ENCODE measurements around the gene RPS6KA4.

The RPS6KA4 gene

DNA sequence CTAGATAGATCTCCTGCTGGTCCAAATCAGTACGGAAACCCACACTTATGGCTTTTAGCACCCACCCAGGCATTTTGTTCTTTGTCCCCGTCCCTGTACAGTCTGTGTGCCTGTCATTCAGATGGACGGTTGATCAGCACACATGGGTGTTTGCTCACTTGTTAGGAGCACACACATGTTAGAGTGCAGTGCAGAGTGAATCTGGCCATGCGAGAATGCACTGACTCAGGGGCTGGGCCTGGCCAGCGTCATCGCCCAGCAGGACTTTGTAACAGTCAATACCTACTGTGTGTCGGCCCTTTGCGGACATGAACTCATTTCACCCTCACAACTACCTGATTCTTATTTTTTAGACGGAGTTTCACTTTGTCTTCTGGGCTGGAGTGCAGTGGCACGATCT is 3.4 kb downstream of the RPS6KA4 start:
- in situ Hi-C loops (cut with HindIII; ENCODE audit: low sequenced_read_pairs): no loop called here

DNA sequence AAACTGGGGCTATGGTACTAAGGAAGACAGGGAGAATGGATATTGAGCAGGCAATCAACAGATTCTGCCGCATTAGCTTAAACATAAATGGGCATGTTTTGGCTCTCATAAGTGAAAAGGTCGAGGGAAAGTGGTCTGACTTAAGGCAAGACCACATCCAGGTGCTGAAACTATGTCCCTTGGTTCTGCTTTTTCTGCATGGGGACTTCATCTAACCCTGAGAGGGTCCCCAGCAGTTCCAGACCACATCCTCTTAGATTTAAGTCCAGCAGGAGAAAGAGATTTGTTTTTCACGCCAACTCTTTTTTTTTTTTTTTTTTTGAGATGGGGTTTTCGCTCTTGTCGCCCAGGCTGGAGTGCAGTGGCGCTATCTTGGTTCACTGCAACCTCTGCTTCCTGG is 5.5 kb downstream of the RPS6KA4 start:
- in situ Hi-C loops (cut with HindIII; ENCODE audit: low sequenced_read_pairs): no loop called here

DNA sequence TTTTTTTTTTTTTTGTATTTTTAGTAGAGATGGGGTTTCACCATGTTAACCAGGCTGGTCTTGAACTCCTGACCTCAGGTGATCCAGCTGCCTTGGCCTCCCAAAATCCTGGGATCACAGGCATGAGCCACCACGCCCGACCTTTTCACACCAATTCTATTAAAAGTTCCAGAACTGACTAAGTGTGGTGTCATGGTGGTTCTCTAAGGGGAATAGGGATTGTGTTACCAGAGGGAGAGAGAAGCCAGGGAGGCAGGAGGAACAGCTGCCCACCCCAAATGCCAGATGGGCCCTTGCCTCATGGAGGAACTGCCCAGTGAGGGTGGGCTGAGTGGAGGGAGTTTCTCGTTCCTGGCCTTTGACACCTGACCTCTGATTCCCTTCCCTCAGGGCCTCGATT is 5.9 kb downstream of the RPS6KA4 start:
- in situ Hi-C loops (cut with HindIII; ENCODE audit: low sequenced_read_pairs): loop anchor here (5.0 kb wide), 1 partner anchor 62 kb away; no protein-coding TSS in a partner anchor

DNA sequence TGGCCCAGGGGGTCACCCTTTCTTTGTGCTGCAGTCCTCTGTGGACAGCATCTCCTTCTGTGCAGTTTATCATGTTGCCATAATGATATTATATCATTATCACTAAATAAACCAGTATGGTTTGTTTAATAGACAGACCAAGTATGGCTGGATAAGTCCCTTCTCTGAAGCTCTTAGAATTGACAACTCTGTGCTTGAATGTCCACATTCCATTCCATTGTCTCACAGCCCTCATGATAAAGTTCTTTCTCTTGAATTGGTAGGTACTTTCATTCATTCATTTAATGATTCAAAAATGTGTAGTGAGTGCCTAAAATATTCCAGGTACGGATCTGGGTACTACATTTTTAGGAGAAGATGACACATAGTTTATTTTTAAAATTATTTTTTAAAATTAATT is 7.8 kb downstream of the RPS6KA4 start:
- in situ Hi-C loops (cut with HindIII; ENCODE audit: low sequenced_read_pairs): loop anchor here (5.0 kb wide), 1 partner anchor 61 kb away; no protein-coding TSS in a partner anchor

DNA sequence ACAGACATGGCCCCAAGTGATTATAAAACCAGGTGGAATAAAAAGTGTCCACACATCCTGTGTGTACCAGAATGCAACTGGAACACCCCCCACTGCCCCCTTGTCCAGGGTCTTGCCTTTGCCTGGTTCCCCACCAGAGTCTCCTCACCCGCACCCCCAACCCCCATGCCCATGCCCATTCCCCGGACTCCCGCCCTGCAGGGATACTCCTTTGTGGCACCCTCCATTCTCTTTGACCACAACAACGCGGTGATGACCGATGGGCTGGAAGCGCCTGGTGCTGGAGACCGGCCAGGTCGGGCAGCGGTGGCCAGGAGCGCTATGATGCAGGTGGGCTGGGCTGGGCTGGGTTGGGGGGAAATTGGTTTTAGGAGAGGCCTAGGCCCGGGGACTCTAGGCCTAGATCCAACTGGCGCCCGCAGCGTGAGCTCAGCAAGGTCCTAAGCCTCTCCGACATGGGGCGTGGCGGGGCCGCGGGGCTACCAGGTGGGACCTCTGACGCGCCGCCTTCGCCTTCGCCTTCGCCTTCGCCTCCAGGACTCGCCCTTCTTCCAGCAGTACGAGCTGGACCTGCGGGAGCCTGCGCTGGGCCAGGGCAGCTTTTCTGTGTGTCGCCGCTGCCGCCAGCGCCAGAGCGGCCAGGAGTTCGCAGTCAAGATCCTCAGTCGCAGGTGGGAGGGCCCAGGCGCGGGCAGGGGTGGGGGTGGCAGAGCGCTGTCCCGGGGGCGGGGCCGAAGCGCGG is 9.1 kb downstream of the RPS6KA4 start:
- in situ Hi-C loops (cut with HindIII; ENCODE audit: low sequenced_read_pairs): loop anchor here (5.0 kb wide), 1 partner anchor 59 kb away; no protein-coding TSS in a partner anchor

DNA sequence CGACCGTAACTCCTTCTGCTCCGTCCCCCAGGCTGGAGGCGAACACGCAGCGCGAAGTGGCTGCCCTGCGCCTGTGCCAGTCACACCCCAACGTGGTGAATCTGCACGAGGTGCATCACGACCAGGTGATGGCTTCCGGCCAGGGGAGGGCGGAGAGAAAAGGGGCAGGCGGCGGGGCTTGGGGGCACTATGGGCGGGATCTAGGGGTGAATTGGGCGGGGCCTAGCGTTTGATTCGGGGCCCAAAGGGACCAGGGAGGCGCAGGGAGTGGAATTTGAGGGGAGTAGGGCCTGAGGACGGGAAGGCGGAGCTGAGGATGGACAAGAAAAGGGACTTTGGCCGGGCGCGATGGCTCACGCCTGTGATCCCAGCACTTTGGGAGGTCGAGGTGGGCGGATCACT is 9.7 kb downstream of the RPS6KA4 start:
- in situ Hi-C loops (cut with HindIII; ENCODE audit: low sequenced_read_pairs): loop anchor here (5.0 kb wide), 1 partner anchor 59 kb away; no protein-coding TSS in a partner anchor

DNA sequence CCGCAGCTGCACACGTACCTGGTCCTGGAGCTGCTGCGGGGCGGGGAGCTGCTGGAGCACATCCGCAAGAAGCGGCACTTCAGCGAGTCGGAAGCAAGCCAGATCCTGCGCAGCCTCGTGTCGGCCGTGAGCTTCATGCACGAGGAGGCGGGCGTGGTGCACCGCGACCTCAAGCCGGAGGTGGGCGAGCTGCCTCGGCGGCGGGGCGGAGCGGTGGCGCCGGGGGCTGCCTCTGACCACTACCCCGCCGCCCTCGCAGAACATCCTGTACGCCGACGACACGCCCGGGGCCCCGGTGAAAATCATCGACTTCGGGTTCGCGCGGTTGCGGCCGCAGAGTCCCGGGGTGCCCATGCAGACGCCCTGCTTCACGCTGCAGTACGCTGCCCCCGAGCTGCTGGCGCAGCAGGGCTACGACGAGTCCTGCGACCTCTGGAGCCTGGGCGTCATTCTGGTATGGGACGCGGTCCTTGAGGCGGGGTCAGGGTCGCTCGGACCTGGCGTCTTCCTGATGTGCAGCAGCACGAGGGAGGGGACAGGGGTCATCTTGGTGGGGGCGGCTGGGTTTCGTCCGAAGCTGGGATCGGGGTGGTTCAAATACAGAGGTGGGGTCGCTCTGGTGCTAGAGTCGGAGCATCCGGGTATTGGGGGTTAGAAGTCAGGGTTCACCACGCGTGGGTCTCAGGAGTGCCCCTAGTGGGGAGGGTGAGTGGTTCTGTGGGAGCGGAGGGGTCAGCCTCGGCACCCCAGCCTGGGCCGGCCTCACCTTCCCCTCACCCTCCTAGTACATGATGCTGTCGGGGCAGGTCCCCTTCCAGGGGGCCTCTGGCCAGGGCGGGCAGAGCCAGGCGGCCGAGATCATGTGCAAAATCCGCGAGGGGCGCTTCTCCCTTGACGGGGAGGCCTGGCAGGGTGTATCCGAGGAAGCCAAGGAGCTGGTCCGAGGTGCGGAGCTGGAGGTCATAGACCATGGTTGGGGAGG is 10.8 kb downstream of the RPS6KA4 start:
- in situ Hi-C loops (cut with HindIII; ENCODE audit: low sequenced_read_pairs): loop anchor here (5.0 kb wide), 1 partner anchor 58 kb away; no protein-coding TSS in a partner anchor

DNA sequence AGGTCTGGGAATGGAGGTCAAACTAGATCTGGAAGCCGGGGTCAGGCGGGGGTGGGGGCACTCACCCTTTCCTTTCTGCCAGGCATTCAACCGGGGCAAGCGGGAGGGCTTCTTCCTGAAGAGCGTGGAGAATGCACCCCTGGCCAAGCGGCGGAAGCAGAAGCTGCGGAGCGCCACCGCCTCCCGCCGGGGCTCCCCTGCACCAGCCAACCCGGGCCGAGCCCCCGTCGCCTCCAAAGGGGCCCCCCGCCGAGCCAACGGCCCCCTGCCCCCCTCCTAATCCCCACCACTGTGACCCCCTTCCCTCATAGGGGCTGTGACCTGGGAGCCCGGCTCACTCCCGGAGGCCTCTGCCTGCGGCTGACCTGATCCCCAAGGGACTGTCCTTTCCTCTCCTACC is 12.2 kb downstream of the RPS6KA4 start:
- in situ Hi-C loops (cut with HindIII; ENCODE audit: low sequenced_read_pairs): no loop called here

DNA sequence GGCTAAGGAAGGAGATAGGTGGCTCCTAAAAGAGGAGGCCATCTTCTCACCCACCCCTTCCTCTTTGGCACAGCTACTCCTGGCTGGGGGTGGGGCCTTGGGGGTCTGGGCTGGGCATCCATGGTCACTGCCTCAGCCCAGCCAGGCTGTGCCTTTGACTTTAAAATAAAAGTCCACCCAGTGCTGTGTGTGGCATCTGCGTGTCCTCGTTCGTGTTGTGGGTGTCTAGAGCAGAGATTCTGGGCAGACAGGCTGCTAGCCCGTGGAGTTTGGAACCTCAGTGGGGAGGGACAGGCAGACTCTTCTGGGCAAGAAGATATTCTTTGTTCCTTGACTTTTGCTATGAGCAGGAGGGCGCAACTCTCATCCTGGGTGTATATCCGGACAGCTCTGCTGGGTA is 13.1 kb downstream of the RPS6KA4 start:
- in situ Hi-C loops (cut with HindIII; ENCODE audit: low sequenced_read_pairs): no loop called here

DNA sequence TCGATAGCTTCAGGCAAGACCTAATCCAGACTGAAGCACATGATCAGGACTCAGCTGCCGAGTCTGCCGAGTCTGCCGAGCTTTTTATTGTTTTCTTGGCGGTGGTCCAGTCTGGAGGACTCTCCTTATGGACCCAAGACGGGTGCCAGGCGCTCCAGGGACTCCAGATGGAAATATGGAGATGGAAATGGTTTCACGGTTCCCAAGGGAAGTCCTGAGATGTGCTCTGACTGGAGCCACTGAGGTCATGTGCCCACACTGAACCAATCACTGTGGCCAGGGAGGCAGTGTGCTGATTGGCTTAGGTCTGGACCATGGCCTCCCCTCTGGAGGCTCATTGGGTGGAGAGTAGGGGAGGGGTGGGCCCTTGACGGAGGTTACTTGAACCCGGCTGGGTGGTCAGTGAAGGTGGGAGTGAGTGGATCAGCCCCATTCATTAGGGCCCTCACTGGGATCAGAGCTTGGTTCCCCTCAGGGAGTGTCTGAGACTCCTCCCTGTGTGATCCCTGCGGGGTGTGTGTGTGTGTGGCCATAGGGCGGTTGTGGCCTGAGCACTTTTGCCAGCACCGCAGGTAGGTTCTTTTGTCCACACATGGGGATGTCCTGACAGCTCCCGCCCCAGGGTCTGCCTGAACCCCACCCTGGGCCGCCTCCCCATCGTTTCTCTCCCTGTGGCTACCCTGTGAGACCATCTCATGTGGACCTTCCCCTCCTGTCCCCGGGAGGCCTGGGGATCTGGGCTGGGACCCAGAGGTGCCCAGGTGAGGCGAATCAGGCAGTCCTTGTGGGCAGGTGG is 14.0 kb downstream of the RPS6KA4 start:
- in situ Hi-C loops (cut with HindIII; ENCODE audit: low sequenced_read_pairs): no loop called here

DNA sequence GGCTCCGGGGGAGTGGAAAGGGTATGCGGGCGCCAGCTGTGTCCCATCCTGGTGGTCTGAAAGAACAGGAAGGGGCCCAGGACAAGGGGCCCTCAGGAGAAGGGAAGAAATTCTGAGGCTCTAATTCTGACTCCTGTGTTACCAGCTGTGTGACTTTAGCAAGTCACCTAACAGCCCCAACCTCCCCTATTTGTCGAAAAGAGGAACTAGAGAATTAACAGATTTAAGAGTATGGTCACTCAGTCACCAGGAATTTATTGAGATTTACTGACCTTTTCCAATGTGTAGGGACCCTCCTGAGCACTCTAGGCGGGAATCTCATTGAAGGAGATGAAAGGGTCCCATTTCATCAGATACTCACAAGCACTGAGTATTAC is 14.6 kb downstream of the RPS6KA4 start:
- in situ Hi-C loops (cut with HindIII; ENCODE audit: low sequenced_read_pairs): no loop called here

DNA sequence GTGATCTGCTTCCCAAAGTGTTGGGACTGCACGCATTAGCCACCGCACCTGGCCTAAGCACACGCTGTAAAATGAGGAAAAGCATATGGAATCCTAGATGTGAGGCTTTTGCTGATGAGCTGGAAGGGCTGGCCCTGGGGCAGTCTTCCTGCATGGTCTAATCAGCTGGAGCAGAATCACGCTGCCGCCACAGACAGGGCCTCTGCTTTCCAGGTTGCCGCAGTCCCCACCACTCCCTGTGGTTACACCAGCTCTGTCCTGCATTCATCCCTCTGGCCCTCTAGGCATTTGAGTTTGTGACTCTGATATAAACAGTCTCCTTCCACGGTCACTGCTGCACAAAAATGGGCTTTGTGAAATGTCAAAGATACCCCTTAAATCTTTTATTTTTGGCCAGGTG is 17.1 kb downstream of the RPS6KA4 start:
- in situ Hi-C loops (cut with HindIII; ENCODE audit: low sequenced_read_pairs): no loop called here

DNA sequence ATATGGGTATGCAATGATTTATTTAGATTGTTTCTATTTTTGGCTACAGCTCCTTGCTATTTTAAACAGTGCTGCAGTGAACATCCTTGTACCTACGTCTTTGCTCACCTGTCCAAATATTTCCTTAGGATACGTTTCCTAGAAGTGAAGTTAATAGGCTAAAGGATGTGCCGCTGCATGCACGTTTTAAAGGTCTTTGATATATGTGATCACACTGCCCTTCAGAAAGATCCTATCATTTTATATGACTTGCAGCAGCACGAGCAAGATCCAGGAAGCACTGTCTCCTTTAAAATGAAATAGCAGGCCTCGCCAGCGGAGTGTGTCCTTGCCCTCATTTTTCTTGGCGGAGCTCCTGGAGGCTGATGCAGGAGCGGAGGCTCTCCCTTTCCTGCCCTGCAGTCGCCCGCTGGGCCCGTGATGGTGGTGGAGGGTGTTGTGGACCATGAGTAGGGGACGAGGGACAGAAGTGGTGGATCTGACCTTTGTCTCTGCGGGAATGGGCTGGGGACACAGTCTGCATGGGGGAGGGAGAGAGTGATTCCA is 19.4 kb downstream of the RPS6KA4 start:
- in situ Hi-C loops (cut with HindIII; ENCODE audit: low sequenced_read_pairs): no loop called here

DNA sequence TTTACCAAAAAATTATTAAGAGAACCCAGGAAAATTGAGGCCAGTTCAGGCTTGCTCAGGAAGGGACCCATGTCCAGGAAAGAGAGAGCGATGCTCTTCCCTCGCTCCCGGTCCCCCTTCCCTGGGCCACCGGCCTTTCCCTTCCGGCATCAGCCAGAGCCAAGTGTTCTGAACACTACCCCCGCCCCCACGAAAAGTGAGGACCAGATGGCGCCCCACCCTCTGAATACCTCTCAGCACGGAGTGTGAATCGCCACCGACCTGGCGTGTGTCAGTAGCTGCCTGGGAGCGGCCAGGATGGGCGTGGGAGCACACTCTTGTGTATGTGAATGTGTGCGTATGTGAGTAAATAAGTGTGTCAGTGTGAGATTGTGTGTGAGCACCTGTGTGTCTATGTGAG is 20.2 kb downstream of the RPS6KA4 start:
- in situ Hi-C loops (cut with HindIII; ENCODE audit: low sequenced_read_pairs): no loop called here

DNA sequence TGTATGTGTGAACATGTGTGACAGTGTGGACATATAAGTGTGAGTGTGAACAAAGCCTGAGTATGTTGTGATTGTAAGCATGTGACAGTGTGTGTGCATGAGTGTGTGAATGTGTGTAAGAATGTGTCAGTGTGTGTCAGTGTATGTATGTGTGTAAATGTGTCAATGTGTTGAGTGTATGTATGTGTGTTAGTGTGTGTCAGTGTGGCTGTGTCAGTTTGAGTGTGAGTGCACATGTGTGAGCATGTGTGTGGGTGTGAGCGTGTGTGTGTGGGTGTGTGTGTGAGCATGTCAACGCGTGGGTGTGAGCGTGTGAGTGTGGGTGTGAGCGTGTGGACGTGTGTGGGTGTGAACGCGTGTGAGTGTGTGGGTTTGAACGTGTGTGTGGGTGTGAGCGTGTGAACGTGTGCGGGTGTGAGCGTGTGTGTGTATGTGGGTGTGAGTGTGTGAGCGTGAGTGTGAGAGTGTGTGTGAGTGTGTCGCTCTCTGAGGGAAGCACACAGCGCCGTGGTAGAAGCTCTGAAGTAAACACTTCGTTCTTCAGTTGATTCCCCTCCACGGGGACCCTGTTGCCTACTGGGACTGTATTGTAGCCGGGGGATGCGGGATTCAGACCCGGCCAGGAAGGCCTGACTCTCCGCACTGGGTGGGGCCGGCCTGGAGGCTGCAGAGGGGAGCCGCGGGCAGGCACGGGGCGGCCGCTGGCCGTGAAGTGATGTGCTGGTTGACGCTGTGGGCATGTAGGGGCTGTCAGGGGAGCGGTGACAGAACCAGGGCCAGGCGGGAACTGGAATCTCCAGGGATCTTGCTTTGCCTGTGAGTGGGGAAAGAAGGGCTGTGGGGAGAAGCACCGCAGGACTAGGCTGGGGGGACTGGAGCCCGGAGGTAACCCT is 21.1 kb downstream of the RPS6KA4 start:
- in situ Hi-C loops (cut with HindIII; ENCODE audit: low sequenced_read_pairs): no loop called here

DNA sequence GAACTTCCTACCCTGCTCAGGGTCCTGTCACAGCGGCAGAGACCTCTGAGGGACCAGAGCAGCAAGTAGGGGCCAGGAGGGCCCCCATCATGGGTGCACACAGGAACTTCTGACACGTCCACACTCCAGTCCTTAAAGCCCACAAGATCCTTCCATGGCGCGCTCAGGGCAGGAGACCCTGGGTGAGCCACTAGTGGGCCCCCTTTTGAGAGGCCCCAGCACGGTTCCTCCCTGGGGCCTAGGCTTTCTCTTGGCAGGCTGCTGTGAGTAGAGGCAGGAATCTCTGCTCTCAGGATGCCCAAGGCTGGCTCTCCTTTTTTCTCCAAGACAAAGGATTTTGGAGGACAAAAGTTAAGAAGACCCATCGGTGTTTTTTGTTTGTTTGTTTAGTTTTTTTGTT is 22.4 kb downstream of the RPS6KA4 start:
- in situ Hi-C loops (cut with HindIII; ENCODE audit: low sequenced_read_pairs): no loop called here

DNA sequence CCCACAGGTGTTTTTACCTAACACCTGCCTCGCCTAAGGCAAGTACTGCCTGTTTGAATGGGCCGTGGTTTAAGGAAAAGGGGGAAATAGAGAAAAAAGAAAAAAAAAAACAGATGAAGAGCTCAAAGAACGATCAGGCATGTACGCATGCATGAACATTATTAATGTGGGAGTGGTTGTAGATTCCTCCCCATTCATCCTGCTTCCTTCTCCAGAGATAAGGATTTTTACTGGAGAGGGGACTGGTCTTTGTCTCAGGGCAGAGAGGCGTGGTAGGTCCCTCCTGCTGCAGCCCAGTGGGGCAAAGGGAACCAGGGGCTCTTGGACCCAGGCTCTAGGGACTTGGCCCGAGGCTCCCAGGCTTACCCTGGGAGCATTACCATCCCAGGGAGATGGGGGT is 23.1 kb downstream of the RPS6KA4 start:
- in situ Hi-C loops (cut with HindIII; ENCODE audit: low sequenced_read_pairs): no loop called here

DNA sequence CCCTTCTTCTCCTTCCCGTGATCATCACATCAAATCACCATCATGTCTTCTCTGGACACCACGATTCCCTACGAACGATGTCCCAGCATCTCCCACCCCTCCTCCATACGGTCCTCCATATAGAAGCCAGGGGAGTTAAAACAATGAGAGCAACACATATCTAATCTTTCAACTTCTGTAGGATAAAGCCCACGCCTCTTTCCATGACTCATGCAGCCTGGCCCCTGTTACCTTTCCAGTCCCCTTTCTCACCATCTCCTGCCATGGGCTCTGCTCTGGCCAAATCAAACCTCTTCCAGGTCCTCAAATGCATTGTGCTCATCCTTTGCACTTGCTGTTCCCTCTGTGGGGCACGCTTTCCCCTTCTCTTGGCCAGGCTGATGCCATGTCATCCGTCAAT is 23.6 kb downstream of the RPS6KA4 start:
- in situ Hi-C loops (cut with HindIII; ENCODE audit: low sequenced_read_pairs): no loop called here

DNA sequence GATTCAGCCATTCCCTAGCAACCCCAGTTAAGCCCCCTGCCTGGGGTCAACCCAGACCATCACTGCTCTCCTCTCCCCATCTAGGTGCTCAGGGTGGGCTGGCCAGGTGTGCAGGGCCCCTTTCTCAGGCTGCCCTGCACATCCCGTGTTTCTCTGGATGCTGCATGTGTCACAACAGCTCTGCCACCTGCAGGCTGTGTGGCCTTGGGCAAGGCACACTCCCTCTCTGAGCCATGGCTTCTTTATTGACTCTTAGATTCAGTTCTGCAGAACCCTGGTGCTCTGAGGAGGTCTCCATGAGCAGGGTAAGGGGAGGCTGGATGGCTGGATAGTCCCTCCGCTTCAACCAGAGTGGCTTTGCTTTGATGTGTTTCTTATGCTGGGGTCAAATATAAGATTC is 24.6 kb downstream of the RPS6KA4 start:
- in situ Hi-C loops (cut with HindIII; ENCODE audit: low sequenced_read_pairs): no loop called here

Data from endothelial cell of hepatic sinusoid (primary cell).